Right lobe of liver (tissue), 6 donors: ENCODE measurements around the gene APPBP2. TPM values are rescaled to one million over a fixed set of nuclear protein-coding genes. Genes with fewer than 3 reads are reported as not detected.
A peak's percentile ranks its signal among the peaks of the same experiment; 100 is the strongest.

Experiments
- ATAC-seq, 4 donors: fragments of 200-7000 bp; cut with Tn5 transposase; one replicate each; pipeline ENCODE4 v1.9.1; 2020; ENCODE audit warnings: mild to moderate bottlenecking in 4 of 4, moderate library complexity in 4 of 4
- DNase-seq, 3 donors: peaks; one replicate each; pipeline ENCODE4 v3.0.0-alpha.2; 2020
- H3K27ac ChIP-seq, 3 donors: fragments of 200-600 bp; one replicate each; pipeline ENCODE4 v1.8.0; 2022
- H3K27me3 ChIP-seq, 2 donors: fragments of 200-600 bp; one replicate each; pipeline ENCODE4 v1.8.0; 2022
- H3K36me3 ChIP-seq, 4 donors: fragments of 200-600 bp; sonication (generic) in 1 of 4; one replicate each; pipeline versions ENCODE4 v1.5.1 to v1.8.0; 2017 to 2022; ENCODE audit warnings: control low read depth in 1 of 4
- H3K4me1 ChIP-seq, 4 donors: fragments of 200-600 bp; sonication (generic) in 1 of 4; one replicate each; pipeline versions ENCODE4 v1.5.1 to v1.8.0; 2017 to 2022; ENCODE audit warnings: control low read depth in 1 of 4
- H3K4me3 ChIP-seq, 3 donors: fragments of 200-600 bp; one replicate each; pipeline ENCODE4 v1.8.0; 2022
- H3K9me3 ChIP-seq, 4 donors: fragments of 200-600 bp; sonication (generic) in 1 of 4; one replicate each; pipeline versions ENCODE4 v1.5.1 to v1.8.0; 2017 to 2022; ENCODE audit warnings: control low read depth in 1 of 4
- CTCF ChIP-seq, 4 donors: fragments of 200-600 bp in 3 of 4; fragments of 450-650 bp in 1 of 4; IDR thresholded peaks; one replicate each; pipeline versions ENCODE4 v1.5.1 to v1.8.0; 2016 to 2022; ENCODE audit warnings: antibody characterized with exemption in 4 of 4, mild to moderate bottlenecking in 2 of 4
- POLR2A ChIP-seq: fragments of 450-650 bp; IDR thresholded peaks from one replicate; pipeline ENCODE4 v1.6.1; 2017; ENCODE audit warnings: antibody characterized with exemption, mild to moderate bottlenecking
- WGBS: methylation state at CpG from one replicate; pipeline ENCODE4 v1.1.6; 2018; ENCODE audit warnings: low coverage, low lambda C conversion rate; ENCODE audit not compliant: insufficient coverage; ENCODE audit errors: missing lambda C conversion rate; 5-methylcytosine and 5-hydroxymethylcytosine counted together
- intact Hi-C, 2 donors: fragments of 100-400 bp; cut with DNase I; formaldehyde crosslinking; loops; one replicate each; pipeline versions ENCODE4 v1.11.2 to v1.14.1; 2022
- long read RNA-seq: library from polyadenylated mRNA; unstranded; transcript quantifications from one replicate; pipeline ENCODE4 v2.0.0, GENCODE V29; 2019
- total RNA-seq, 6 experiments: library from RNA; depleted of rRNA in 2 of 6; stranded (reverse); fragments of >200 nt in 2 of 6; fragmentation: NEBNext Ultra II Directional in 3 of 6; extraction: Animal tissue kit (Norgen Biotek cat#: 25700) in 3 of 6; gene quantifications; one replicate each; pipeline versions ENCODE4 v1.1.0 to v1.2.4, GENCODE V29; 2016 to 2023
- donor health status: DM: no; HTN: yes; CAD: no.
- donor health status: DM: no; HTN: no; CAD: no.
- donor health status: DM: no; HTN: no; CAD: no.
- donor health status: DM: no; HTN: yes; CAD: no.
- donor health status: DM: no; HTN: yes; CAD: no.

Gene APPBP2
- 10 to 100 TPM in 5 of 6 experiments, 1 to 10 TPM in 1; 8.7 to 19.3 (median 13.0) TPM for total RNA-seq
- long read RNA-seq, full-length matches to known transcripts: 2 of 4 reads
- long read RNA-seq, partial matches to known transcripts: 0 of 4 reads
- long read RNA-seq, other reads (novel, unspliced or antisense): 2 of 4 reads

DNA sequence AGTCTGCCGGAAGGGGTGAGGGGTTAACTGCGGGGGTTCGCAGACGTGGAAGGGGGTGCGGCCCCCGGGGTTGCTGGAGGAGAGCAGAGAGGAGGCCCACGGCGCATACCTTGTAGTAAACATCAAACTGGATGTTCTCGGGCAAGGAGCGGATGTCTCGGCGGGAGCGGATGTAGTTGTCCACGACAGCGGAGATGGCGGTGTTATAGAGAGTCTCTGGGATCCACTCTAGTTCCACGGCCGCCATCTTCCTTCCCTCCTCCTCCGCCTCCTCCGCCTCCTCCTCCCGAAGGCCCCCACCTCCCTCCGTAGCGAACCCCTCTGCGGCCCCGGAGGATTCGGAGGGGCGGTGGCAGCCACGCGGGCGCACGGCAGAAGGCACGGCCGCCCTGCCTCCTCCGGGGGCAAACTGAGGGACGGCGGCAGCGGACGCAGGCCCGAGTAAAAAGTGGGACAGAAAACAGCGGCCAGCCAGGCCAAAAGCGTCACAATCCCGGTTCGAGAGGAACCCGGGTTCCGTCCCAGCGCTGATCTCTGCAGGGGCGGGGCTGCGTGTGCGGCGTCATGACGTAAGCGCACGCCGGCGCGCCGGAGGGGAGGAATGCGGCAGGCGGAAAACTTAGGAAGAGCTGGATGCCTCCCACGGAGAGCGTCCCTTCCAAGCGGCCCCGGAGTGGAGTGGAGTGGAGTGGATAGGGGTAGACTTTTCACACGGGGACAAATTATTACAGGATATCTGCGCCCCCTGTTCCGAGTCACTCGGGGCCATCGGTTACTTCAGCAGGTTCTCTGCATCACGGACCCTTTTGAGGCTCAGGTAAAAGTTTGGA lies at the start of gene APPBP2:
TSS of gene APPBP2 (minus strand) at position 558 of the 830 bp plus-strand sequence. CDS start at position 247, 311 bp downstream.
- ATAC-seq: peak; percentile 97 to 98 (median 98)
- peak; percentile 89 to 91 (median 91) for DNase-seq
- Histone ChIP-seq H3K36me3 (no peaks in the 10 kb centered on the region), H3K27me3 (no peaks in the 10 kb centered on the region), H3K27ac (peak within 1 kb of the TSS; percentile 88 to 99 (median 95)), H3K4me3 (peak within 1 kb of the TSS; percentile 71 to 93 (median 79)), H3K4me1 (peaks cover 0 to 25% (median 6%) of the 10 kb centered on the region in 4 donors), H3K9me3 (no peaks in the 10 kb centered on the region)
- TF ChIP-seq CTCF (IDR thresholded peaks at IDR 0.05): no peak
- TF ChIP-seq POLR2A: peak; percentile 83
- intact Hi-C loops: loop anchor here in 1 of 2 donors (10.0 kb wide), 1 partner anchor 59 kb away; no protein-coding TSS in a partner anchor
- 0% methylated on average over 40 of the region's 69 CpGs for WGBS

DNA sequence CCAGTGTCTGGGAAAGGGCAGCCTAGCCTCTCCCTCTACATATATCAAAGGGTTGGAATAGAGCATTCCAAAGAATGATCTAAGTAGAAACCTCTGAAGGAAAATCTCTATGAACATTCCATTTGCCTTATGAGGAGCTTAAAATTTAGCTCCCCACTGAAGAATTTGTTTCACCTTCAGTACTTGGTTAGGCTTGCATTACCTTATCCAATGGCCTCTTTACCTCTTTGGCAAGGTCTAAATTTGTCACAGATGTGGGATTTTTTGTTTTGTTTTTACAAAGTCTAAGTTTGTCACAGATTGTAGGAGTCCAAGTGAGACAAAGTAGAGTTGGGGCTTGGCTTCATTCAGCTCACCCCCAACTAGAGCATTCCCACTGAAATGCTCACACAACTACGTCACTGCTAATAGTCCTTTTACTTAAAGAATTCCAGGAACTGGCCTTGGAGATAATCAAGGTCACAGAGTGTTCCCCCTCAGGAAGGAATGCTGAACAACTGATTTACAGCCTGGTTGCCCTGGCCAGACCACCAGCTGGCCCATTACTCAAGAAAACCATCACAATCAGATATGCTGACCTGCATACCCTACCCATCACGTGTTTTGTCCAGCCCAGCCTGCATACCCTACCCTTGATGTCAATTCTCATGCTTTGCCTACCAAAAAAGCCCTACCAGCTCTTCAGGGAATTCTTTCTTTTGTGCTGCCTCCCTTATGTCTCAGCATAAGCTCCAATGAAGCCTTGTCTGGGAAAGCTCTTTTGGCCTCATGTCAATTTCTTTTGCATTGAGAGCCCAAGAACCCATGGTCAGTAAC lies 47.4 kb upstream of the APPBP2 start:
- WGBS: 71% methylated on average over 2 of the region's 2 CpGs
- peak overlapping the region in 1 of 3 donors; percentile 33 for H3K27ac ChIP-seq
- DNase-seq: no peak

GRCh38 chr17:60565233-60565632 lies 39.2 kb upstream of the APPBP2 start:
- Histone ChIP-seq H3K9me3 (no peaks in the 10 kb centered on the region), H3K27ac (no peak overlapping the region), H3K27me3 (no peaks in the 10 kb centered on the region), H3K36me3 (no peaks in the 10 kb centered on the region), H3K4me1 (peaks cover 0 to 10% (median 4%) of the 10 kb centered on the region in 4 donors), H3K4me3 (no peak overlapping the region)
- intact Hi-C loops: no loop called here
- no peak for TF ChIP-seq CTCF (IDR thresholded peaks at IDR 0.05)
- no peak for TF ChIP-seq POLR2A
- no peak for DNase-seq
- WGBS: 89% methylated on average over 3 of the region's 6 CpGs
- ATAC-seq: no peak

More for the DNA sequence above, 47.4 kb upstream of the APPBP2 start:
- intact Hi-C loops: loop anchor here in 1 of 2 donors (5.0 kb wide), 1 partner anchor 71 kb away; no protein-coding TSS in a partner anchor
- no peak overlapping the region for H3K4me3 ChIP-seq
- H3K36me3 ChIP-seq: no peaks in the 10 kb centered on the region
- ATAC-seq: peak; percentile 9 to 52 (median 38)
- H3K4me1 ChIP-seq: no peaks in the 10 kb centered on the region
- H3K9me3 ChIP-seq: no peaks in the 10 kb centered on the region
- TF ChIP-seq POLR2A (no peak), CTCF (IDR thresholded peaks at IDR 0.05) (no peak)
- H3K27me3 ChIP-seq: no peaks in the 10 kb centered on the region

DNA sequence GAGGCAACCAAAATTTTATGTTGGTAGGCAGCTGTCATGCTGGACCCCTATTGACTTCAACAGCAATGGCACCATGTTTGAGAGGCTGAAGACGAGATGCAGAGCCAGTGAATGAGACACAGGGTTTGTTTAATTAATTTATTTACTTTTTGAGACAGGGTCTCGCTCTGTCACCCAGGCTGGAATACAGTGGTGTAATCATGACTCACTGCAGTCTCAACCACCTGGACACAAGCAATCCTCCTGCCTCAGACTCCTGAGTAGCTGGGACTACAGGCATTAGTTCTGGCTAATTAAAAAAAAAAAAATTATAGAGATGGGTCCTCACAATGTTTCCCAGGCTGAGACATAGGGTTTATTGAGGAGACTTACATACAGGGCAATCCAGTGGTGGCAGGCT lies 37.7 kb upstream of the APPBP2 start:
- ATAC-seq (peak in 1 of 4 donors; percentile 38), DNase-seq (no peak)
- H3K9me3 ChIP-seq: no peaks in the 10 kb centered on the region
- H3K36me3 ChIP-seq: no peaks in the 10 kb centered on the region
- 56% methylated on average over 2 of the region's 2 CpGs for WGBS
- intact Hi-C loops: no loop called here
- no peak overlapping the region for H3K4me3 ChIP-seq
- H3K27me3 ChIP-seq: no peaks in the 10 kb centered on the region
- TF ChIP-seq CTCF (IDR thresholded peaks at IDR 0.05) (no peak), POLR2A (no peak)
- H3K27ac ChIP-seq: no peak overlapping the region
- peaks cover 0 to 10% (median 4%) of the 10 kb centered on the region in 4 donors for H3K4me1 ChIP-seq
